Fibroblast of skin of back (primary cell): Measurements from ENCODE around the gene CD164L2.
A peak's percentile ranks its signal among the peaks of the same experiment; 100 is the strongest.

Experiments used
- DNase-seq: peaks from one replicate; pipeline ENCODE4 v3.0.0-alpha.2; 2013

Gene CD164L2

GRCh38 chr1:27363766-27364695, 19.1 kb downstream of the CD164L2 start:
- DNase-seq = no peak

- DNase-seq = no peak
Observed at GRCh38 chr1:27361553-27361952, 21.6 kb downstream of the CD164L2 start.

- DNase-seq = no peak
Observed at GRCh38 chr1:27361044-27361402, 22.1 kb downstream of the CD164L2 start.

GRCh38 chr1:27360159-27361043, 22.7 kb downstream of the CD164L2 start:
- DNase-seq = no peak

GRCh38 chr1:27359822-27360158, 23.3 kb downstream of the CD164L2 start:
- no peak for DNase-seq

GRCh38 chr1:27358928-27359313, 24.2 kb downstream of the CD164L2 start:
- DNase-seq = no peak

GRCh38 chr1:27358038-27358927, 24.9 kb downstream of the CD164L2 start:
- no peak for DNase-seq

GRCh38 chr1:27357281-27358037, 25.7 kb downstream of the CD164L2 start:
- peak; percentile 47 for DNase-seq

GRCh38 chr1:27356619-27357280, 26.4 kb downstream of the CD164L2 start:
- no peak for DNase-seq

- no peak for DNase-seq
Observed at GRCh38 chr1:27356277-27356618, 26.9 kb downstream of the CD164L2 start.

GRCh38 chr1:27355683-27356082, 27.4 kb downstream of the CD164L2 start:
- no peak for DNase-seq

GRCh38 chr1:27353629-27354028, 29.5 kb downstream of the CD164L2 start:
- no peak for DNase-seq

- no peak for DNase-seq
Observed at GRCh38 chr1:27353166-27353565, 30.0 kb downstream of the CD164L2 start.

GRCh38 chr1:27351541-27352107, 31.5 kb downstream of the CD164L2 start:
- no peak for DNase-seq

- DNase-seq = peak; percentile 25
Observed at GRCh38 chr1:27350663-27351540, 32.2 kb downstream of the CD164L2 start.

- DNase-seq = peak; percentile 63
Observed at GRCh38 chr1:27349784-27350662, 33.1 kb downstream of the CD164L2 start.

- DNase-seq = peak; percentile 22
Observed at GRCh38 chr1:27348861-27349783, 34.0 kb downstream of the CD164L2 start.
